GM13976 (cell line): ENCODE results near the gene PDE2A.

ENCODE experiments used
- DNase-seq: peaks from one replicate; pipeline ENCODE4 v3.0.0; 2012; ENCODE audit warnings: low spot score
- CTCF ChIP-seq: IDR thresholded peaks from 2 replicates; pipeline ENCODE4 v1.5.1; 2012; ENCODE audit warnings: borderline replicate concordance, mild to moderate bottlenecking; ENCODE audit not compliant: insufficient read depth; ENCODE audit errors: extremely low read depth, missing control alignments, control extremely low read depth
- in situ Hi-C: fragments of 300-500 bp; cut with MboI; formaldehyde crosslinking; loops from one replicate; pipeline ENCODE4 v1.12.0; 2022; ENCODE audit warnings: low sequenced_read_pairs, mixed read lengths, inconsistent platforms; ENCODE audit not compliant: unreplicated experiment

The PDE2A gene

GRCh38 chr11:72705442-72706365, 31.5 kb upstream of the PDE2A start:
- TF ChIP-seq CTCF: no peak
- in situ Hi-C loops: no loop called here
- no peak for DNase-seq

GRCh38 chr11:72704783-72705265, 30.6 kb upstream of the PDE2A start:
- in situ Hi-C loops: no loop called here
- no peak for TF ChIP-seq CTCF
- DNase-seq: no peak

- no peak for DNase-seq
- in situ Hi-C loops: no loop called here
- no peak for TF ChIP-seq CTCF
These were observed 30.0 kb upstream of the PDE2A start for GRCh38 chr11:72704028-72704782.

- no peak for DNase-seq
- no peak for TF ChIP-seq CTCF
- in situ Hi-C loops: no loop called here
These were observed 29.2 kb upstream of the PDE2A start for GRCh38 chr11:72703267-72704008.

GRCh38 chr11:72702577-72703241, 28.5 kb upstream of the PDE2A start:
- in situ Hi-C loops: no loop called here
- no peak for TF ChIP-seq CTCF
- no peak for DNase-seq
